Right ventricle myocardium inferior (tissue), 1 donor: ENCODE results near the gene SPI1. TPM values are rescaled to one million over a fixed set of nuclear protein-coding genes. Genes with fewer than 3 reads are reported as not detected.

Experiments
- ATAC-seq: fragments of 200-7000 bp; cut with Tn5 transposase; one replicate; pipeline ENCODE4 v1.9.1; 2020; ENCODE audit warnings: mild to moderate bottlenecking, moderate library complexity
- DNase-seq: peaks from one replicate; pipeline ENCODE4 v3.0.0; 2021; ENCODE audit errors: missing footprints
- intact Hi-C: fragments of 100-400 bp; cut with DNase I; formaldehyde crosslinking; loops from one replicate; pipeline ENCODE4 v1.11.0; 2022
- total RNA-seq: library from RNA; stranded (reverse); fragmentation: NEBNext Ultra II Directional; extraction: Animal tissue kit (Norgen Biotek cat#: 25700); gene quantifications from one replicate; pipeline ENCODE4 v1.2.1, GENCODE V29; 2021
- donor health status: DM: no; HTN: yes; CAD: no; lungs with severe emphysema.

SPI1 gene
- total RNA-seq, 1 donor from 2014 or later, result 14.6 TPM

GRCh38 chr11:47374720-47375019, 3.7 kb downstream of the SPI1 start:
- no peak for DNase-seq
- ATAC-seq, result no peak
- intact Hi-C loops, result loop anchor here (2.0 to 10.0 kb wide), 4 partner anchors 34 to 240 kb away; partner anchors contain the start of genes CELF1 and SLC39A13

GRCh38 chr11:47373876-47374719, 4.2 kb downstream of the SPI1 start:
- DNase-seq (peak; percentile 93), ATAC-seq (peak; percentile 80)
- intact Hi-C loops, result loop anchor here (2.0 to 10.0 kb wide), 4 partner anchors 35 to 241 kb away; partner anchors contain the start of genes CELF1 and SLC39A13

- intact Hi-C loops, result loop anchor here (10.0 kb wide), 2 partner anchors 182 to 242 kb away; partner anchors contain the start of gene CELF1
- no peak for DNase-seq
Measured at GRCh38 chr11:47372422-47372821, 5.9 kb downstream of the SPI1 start.

DNA sequence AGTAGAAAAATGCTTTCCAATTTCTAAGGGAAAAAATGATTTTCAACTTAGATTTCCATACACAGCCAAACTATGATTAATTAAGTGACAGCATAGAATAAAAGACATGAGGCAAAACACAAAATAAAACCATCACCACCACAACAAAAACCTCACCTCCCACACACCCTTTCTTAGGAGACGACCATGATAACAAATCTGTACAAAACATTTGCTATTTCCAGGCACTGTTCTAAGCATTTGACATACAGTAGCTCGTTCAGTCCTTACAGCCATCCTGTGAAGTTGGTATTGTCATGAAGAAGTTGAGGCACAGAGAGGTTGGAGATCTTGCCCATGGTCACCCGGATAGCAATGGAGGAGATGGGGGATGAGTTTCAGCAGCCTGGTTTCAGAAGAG, 8.7 kb downstream of the SPI1 start:
- intact Hi-C loops, result loop anchor here (10.0 kb wide), 2 partner anchors 185 to 245 kb away; partner anchors contain the start of gene CELF1
- DNase-seq (no peak), ATAC-seq (no peak)

More at GRCh38 chr11:47372422-47372821, 5.9 kb downstream of the SPI1 start:
- no peak for ATAC-seq

DNA sequence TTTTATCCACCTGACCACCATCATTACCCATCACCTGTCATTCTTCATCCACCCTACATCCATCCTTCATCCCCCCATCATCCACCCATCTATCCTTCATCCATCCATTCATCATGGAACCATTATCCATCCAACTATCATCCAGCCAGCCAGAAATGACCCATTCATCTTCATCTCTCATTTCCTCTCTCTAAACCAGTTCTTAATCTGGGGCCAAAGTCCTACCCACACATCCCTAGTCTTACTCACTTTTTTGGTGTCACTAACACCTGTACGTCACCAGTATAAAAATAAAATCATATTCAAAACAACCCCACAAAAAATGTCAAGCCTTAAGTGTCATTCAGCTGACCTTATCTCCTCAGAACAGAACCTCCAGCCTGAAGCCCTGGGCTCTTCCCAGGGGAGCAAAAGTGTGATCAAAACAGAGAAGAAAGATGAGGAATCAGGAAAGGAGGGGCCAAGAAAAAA, 12.3 kb downstream of the SPI1 start:
- DNase-seq (no peak), ATAC-seq (no peak)
- intact Hi-C loops, result no loop called here

DNA sequence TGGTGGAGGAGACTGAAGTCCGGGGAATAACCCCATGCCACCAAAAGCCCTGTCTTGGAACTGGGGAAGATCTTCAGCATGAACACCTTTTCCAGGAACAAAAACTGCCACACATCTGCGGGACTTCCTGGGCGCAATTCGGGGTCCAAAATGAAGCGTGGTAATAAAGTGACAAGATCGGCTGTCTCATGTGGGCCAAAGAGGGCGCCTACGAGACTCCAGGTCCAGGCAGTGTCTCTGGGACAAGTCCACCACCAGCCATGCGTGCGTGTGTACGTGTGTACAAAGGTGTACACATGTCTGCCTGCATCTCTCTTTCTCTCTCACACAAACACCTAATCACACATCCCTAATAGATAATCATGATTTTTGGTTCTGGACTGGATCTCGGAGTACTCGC, 16.9 kb downstream of the SPI1 start:
- intact Hi-C loops, result no loop called here
- DNase-seq (no peak), ATAC-seq (no peak)

- DNase-seq (no peak), ATAC-seq (no peak)
- intact Hi-C loops, result no loop called here
Measured at GRCh38 chr11:47360341-47360740, 18.0 kb downstream of the SPI1 start.

DNA sequence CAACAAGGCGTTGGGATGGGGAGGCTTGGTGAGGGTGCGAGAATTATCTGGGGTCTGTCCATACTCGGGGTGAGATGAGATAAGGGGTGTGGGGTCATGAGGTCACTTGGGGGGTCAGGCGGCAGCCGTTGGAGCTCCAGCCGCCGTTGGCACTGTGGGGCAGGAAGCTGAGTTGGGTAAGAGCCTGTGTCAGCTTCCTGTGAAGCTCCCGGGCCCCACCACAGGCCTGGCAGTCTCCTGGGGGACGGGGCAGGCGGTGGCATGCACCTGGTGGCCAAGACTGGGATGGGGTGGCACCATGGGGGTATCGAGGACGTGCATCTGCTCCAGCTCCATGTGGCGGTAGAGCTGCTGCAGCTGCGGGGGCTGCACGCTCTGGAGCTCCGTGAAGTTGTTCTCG, 18.8 kb downstream of the SPI1 start:
- DNase-seq (no peak), ATAC-seq (no peak)
- intact Hi-C loops, result loop anchor here (5.0 kb wide), 1 partner anchor 467 kb away; no protein-coding TSS in a partner anchor

GRCh38 chr11:47359162-47359561, 19.2 kb downstream of the SPI1 start:
- intact Hi-C loops, result loop anchor here (5.0 kb wide), 1 partner anchor 467 kb away; no protein-coding TSS in a partner anchor
- DNase-seq (no peak), ATAC-seq (no peak)

GRCh38 chr11:47358731-47359051, 19.7 kb downstream of the SPI1 start:
- DNase-seq (no peak), ATAC-seq (no peak)
- intact Hi-C loops, result loop anchor here (5.0 kb wide), 1 partner anchor 466 kb away; no protein-coding TSS in a partner anchor

- intact Hi-C loops, result loop anchor here (5.0 kb wide), 1 partner anchor 466 kb away; no protein-coding TSS in a partner anchor
- no peak for ATAC-seq
- DNase-seq, result no peak
Measured at GRCh38 chr11:47357985-47358730, 20.2 kb downstream of the SPI1 start.

DNA sequence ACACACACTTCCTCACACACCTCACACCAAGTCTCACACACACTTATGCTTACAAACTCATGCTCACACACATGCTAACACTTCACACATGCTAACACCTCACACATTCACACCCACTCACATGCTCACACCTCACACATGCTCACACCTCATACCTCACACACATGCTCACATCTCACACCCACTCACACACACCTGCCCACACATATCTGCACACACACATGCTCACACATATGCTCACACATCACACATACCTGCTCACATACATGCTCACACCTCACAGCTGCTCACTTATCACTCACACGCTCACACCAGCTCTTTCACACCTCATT, 21.4 kb downstream of the SPI1 start:
- no peak for ATAC-seq
- intact Hi-C loops, result loop anchor here (5.0 kb wide), 1 partner anchor 465 kb away; no protein-coding TSS in a partner anchor
- DNase-seq, result no peak

DNA sequence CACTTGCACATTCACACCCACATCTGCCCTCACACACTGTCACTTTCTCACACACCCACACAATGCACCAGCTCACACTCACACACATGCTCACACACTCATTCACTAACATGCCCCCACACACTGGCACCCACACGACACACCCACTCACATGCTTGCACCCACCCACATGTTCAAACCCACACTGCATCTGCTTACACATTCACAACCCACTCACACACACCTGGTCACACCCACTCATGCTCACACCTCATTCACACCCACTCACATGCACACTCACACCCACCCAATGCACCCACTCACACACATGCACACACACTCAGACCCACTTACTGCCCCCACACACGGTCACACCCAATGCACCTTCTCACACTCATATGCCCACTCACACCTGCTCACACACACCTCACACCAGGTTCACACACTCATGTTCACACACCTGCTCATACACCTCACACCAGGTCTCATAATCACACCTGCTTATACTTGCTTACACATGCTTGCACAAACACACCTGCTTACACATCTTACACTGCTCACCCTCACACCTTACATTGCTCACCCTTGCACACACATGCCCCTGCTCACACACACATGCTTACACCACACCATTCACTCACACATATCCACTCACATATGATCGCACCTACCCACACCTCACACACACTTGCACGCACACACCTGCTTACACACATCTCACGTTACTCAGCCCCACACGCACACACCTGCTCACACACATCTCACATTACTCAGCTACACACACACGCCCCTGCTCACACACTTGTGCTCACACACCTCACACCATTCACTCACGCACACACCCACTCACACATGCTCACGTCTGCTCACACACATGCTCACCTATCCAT, 22.0 kb downstream of the SPI1 start:
- intact Hi-C loops, result loop anchor here (5.0 kb wide), 1 partner anchor 464 kb away; no protein-coding TSS in a partner anchor
- ATAC-seq, result no peak
- DNase-seq, result no peak

- ATAC-seq, result peak; percentile 58
- intact Hi-C loops, result loop anchor here (1.0 to 5.0 kb wide), 4 partner anchors 86 to 463 kb away; no protein-coding TSS in a partner anchor
Measured at GRCh38 chr11:47355283-47356128, 22.8 kb downstream of the SPI1 start.

DNA sequence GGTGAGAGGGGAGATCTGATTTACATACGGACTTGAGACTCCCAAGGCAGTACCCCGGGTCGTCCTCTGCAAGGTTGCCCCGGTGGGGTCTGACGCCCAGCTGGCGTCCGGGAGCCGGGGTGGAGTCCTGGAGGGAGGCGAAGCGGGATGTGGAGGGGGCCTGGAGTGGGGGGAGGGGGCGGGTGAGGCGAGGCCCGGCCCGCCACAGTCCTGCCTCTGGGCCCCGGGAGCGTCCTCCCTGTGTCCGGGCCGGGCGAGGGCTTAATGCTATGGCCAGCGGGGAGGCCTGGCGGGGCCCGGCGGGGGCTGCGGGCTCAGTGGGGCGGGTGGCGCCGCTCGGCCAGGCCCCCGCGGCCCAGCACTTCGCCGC, 23.4 kb downstream of the SPI1 start:
- intact Hi-C loops, result loop anchor here (1.0 to 5.0 kb wide), 4 partner anchors 86 to 463 kb away; no protein-coding TSS in a partner anchor
- DNase-seq, result no peak
- peak; percentile 6 for ATAC-seq

More at GRCh38 chr11:47355283-47356128, 22.8 kb downstream of the SPI1 start:
- peak; percentile 95 for DNase-seq

DNA sequence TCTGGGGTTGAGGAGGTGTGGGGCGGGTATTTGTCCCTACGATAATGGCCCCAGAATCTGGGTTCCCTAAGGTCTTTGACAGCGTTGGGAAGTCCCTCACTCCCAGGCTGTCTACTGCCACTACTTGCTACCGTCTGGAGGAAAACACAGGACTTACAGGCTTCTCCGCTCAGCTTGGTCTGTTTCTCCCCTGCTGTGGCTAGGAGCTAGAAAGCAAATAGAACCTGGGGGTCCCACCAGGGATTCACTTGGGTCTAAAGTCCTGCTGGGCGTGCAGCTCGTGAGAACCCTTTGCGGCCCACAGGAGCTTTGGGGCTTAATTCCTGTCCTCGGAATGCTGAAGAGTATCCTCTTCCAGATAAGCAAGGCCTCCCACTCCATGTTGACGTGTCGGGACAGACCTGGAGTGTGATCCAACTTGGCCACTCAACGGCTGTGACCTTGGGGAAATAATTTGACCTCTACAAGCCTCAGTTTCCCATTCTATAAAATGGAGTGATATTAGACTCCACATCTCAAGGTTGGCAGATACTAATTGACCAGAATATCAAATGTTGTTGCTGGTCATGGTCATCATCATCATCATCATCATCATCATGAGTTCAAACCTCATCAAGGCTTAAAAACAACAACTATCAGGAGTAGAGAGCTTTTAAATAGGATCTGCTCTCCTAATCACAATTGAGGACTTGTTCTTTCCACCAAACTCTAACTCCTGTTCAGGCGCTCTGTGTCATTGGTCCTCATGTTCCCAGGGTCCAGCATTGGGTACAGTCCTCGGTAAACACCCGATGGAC, 24.2 kb downstream of the SPI1 start:
- intact Hi-C loops, result no loop called here
- ATAC-seq, result no peak
- DNase-seq, result no peak

- intact Hi-C loops, result no loop called here
- DNase-seq (no peak), ATAC-seq (peak; percentile 70)
Measured at GRCh38 chr11:47352556-47352955, 25.8 kb downstream of the SPI1 start, which contains the start of gene MYBPC3. TSS of gene MYBPC3 (minus strand) at chr11:47352702. CDS start at chr11:47352647, 55 bp downstream.
